Cortex of kidney (tissue), 1 donor: Measurements from ENCODE around the gene TMEM131L.
"Not testable (repeated sequence)": the region's sequence is repeated elsewhere in the genome, so short reads cannot be mapped to it uniquely, and the experiment has no call there.

ENCODE experiments used
- DNase-seq: peaks from one replicate; lab custom pipeline; 2025; lab: John Stamatoyannopoulos, UW

The TMEM131L gene

GRCh38 chr4:153573221-153573620, 107.1 kb downstream of the TMEM131L start:
- DNase-seq: no peak

GRCh38 chr4:153573881-153574802, 108.0 kb downstream of the TMEM131L start:
- DNase-seq: no peak

- DNase-seq: no peak
Observed at GRCh38 chr4:153576443-153576774, 110.2 kb downstream of the TMEM131L start.

GRCh38 chr4:153577053-153577452, 110.9 kb downstream of the TMEM131L start:
- no peak for DNase-seq

- no peak for DNase-seq
Observed at GRCh38 chr4:153579410-153579809, 113.2 kb downstream of the TMEM131L start.

GRCh38 chr4:153579872-153580271, 113.7 kb downstream of the TMEM131L start:
- no peak for DNase-seq

- no peak for DNase-seq
Observed at GRCh38 chr4:153582954-153583702, 117.0 kb downstream of the TMEM131L start.

- no peak for DNase-seq
Observed at GRCh38 chr4:153585026-153585425, 118.9 kb downstream of the TMEM131L start.

GRCh38 chr4:153589703-153590595, 123.8 kb downstream of the TMEM131L start:
- DNase-seq: no peak

- DNase-seq: no peak
Observed at GRCh38 chr4:153591441-153591840, 125.3 kb downstream of the TMEM131L start.

GRCh38 chr4:153592064-153592463, 125.9 kb downstream of the TMEM131L start:
- no peak for DNase-seq

- no peak for DNase-seq
Observed at GRCh38 chr4:153593161-153593560, 127.0 kb downstream of the TMEM131L start.

- no peak for DNase-seq
Observed at GRCh38 chr4:153594210-153594609, 128.1 kb downstream of the TMEM131L start.

- DNase-seq: no peak
Observed at GRCh38 chr4:153595894-153596601, 129.9 kb downstream of the TMEM131L start.

GRCh38 chr4:153602758-153603157, 136.6 kb downstream of the TMEM131L start:
- DNase-seq: no peak

GRCh38 chr4:153603258-153603657, 137.1 kb downstream of the TMEM131L start:
- no peak for DNase-seq

- DNase-seq: no peak
Observed at GRCh38 chr4:153603835-153604234, 137.7 kb downstream of the TMEM131L start.

GRCh38 chr4:153609070-153609469, 142.9 kb downstream of the TMEM131L start:
- DNase-seq: not testable (repeated sequence)

GRCh38 chr4:153610623-153611376, 144.6 kb downstream of the TMEM131L start:
- no peak for DNase-seq

GRCh38 chr4:153611679-153612078, 145.5 kb downstream of the TMEM131L start:
- no peak for DNase-seq

GRCh38 chr4:153612878-153613277, 146.7 kb downstream of the TMEM131L start:
- DNase-seq: no peak
